GM12873 (cell line): ENCODE results near the gene HK1.

ENCODE experiments used
- TF ChIP-seq, protein P1 (sequence below): IDR thresholded peaks from 2 replicates; pipeline ENCODE4 v1.5.1; 2012; ENCODE audit warnings: low read depth, mild to moderate bottlenecking, moderate library complexity, low read length, control low read depth; ENCODE audit not compliant: insufficient read depth; ENCODE audit errors: missing control alignments

The HK1 gene

GRCh38 chr10:69259547-69260243 is 18.6 kb upstream of the HK1 start:
- TF ChIP-seq, protein P1, sequence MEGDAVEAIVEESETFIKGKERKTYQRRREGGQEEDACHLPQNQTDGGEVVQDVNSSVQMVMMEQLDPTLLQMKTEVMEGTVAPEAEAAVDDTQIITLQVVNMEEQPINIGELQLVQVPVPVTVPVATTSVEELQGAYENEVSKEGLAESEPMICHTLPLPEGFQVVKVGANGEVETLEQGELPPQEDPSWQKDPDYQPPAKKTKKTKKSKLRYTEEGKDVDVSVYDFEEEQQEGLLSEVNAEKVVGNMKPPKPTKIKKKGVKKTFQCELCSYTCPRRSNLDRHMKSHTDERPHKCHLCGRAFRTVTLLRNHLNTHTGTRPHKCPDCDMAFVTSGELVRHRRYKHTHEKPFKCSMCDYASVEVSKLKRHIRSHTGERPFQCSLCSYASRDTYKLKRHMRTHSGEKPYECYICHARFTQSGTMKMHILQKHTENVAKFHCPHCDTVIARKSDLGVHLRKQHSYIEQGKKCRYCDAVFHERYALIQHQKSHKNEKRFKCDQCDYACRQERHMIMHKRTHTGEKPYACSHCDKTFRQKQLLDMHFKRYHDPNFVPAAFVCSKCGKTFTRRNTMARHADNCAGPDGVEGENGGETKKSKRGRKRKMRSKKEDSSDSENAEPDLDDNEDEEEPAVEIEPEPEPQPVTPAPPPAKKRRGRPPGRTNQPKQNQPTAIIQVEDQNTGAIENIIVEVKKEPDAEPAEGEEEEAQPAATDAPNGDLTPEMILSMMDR: no peak

DNA sequence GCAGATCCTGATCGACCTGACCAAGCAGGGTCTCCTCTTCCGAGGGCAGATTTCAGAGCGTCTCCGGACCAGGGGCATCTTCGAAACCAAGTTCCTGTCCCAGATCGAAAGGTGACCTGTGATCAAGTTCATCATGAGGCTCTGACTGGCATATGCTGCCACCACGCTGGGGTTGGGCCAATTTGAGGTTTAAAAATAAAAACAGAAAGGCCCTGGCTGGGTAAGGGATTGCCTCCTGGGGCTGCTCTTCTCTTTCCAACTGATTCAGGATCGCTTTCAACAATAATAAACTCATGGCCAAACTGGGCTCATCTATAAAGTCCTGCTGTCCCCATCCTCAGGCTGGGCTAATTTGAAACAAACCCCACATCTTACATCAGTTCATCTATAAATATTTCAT is 17.1 kb upstream of the HK1 start:
- TF ChIP-seq, protein P1: no peak

DNA sequence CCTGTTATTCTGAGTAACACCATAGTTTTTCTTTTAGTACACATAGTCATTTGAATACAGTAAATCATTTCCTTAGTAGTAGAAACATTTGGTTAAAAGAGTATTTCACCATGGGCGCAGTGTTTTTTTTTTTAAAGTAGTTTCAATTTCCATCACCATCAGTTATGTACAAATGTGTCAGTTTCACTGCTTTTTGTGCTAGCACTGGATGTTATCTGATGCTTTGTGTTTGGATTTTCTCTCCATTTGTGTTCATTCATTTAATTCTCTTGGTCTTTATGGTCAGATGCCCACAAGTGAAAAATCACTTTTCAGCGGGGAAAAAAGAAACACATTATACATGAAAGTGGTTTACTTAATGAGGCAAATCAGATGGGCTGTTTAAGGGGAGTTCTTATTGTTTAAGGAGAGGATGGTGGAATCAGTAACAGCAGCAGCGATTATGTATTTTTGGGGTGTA is 16.0 kb upstream of the HK1 start:
- TF ChIP-seq, protein P1: no peak

GRCh38 chr10:69265521-69265920 is 12.8 kb upstream of the HK1 start:
- TF ChIP-seq, protein P1: no peak

DNA sequence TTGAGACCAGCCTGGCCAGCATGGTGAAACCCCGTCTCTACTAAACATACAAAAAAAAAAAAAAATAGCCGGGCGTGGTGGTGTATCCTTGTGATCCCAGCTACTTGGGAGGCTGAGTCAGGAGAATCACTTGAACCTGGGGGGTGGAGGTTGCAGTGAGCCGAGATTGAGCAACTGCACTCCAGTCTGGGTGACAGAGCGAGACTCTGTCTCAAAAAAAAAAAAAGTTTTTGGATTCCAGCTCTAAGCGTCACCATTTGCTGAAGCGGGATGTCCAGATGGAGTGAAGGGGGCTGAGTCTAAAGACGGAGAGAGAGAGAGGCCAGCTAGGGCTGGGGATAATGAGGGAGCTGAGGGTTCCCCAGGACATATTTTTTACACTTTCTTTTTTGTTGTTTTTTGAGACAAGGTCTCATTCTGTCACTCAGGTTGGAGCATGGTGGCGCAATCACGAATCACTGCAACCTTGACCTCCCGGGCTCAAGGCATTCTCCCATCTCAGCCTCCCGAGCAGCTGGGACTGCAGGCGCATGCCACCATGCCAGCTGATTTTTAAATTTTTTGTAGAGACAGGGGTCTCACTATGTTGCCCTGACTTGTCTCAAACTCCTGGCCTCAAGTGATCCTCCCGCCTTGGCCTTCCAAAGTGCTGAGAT is 9.4 kb upstream of the HK1 start:
- TF ChIP-seq, protein P1: no peak

- TF ChIP-seq, protein P1: no peak
These were observed 8.5 kb upstream of the HK1 start for GRCh38 chr10:69269761-69270160.

DNA sequence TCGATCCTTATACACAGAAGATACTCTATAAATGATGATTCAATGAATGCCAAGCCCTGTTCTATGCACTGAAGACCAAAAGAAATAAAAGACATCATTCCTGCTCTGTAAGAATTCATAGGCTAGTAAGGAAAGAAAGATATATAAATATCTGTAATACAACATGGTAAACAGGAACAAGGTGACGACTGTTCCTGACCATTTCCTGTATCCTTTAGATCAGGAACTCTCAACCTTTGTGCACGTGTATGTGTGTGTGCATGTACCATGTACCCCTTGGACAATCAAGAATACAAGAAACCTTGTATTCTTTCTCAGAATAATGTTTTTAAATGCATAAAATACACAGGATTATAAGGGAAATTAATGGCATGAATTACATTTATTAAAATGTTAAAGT is 7.3 kb upstream of the HK1 start:
- TF ChIP-seq, protein P1: no peak
